Uterus (tissue), 2 donors: ENCODE data around the gene LRRK2.

Experiments used
- CTCF ChIP-seq, 4 experiments: fragments of 200-600 bp in 2 of 4; fragments of 450-650 bp in 2 of 4; sonication (generic) in 2 of 4; IDR thresholded peaks; one replicate each; pipeline ENCODE4 v1.5.1; 2016 to 2019; ENCODE audit warnings: antibody characterized with exemption in 4 of 4, mild to moderate bottlenecking in 2 of 4, moderate library complexity in 1 of 4
- POLR2A ChIP-seq, 2 donors: fragments of 450-650 bp; IDR thresholded peaks; one replicate each; pipeline ENCODE4 v1.6.1; 2016; ENCODE audit warnings: antibody characterized with exemption in 2 of 2, mild to moderate bottlenecking in 1 of 2, moderate library complexity in 1 of 2

- TF ChIP-seq CTCF (IDR thresholded peaks at IDR 0.05) (no peak), POLR2A (IDR thresholded peaks at IDR 0.05) (no peak)
Observed at GRCh38 chr12:40238979-40239378, 14.2 kb downstream of the LRRK2 start.
